Rectal smooth muscle tissue (tissue), 1 donor: Measurements from ENCODE around the gene ROCK1.
"Not testable (repeated sequence)": the region's sequence is repeated elsewhere in the genome, so short reads cannot be mapped to it uniquely, and the experiment has no call there.

ENCODE experiments used
- H3K27ac ChIP-seq: one replicate; pipeline ENCODE4 v1.7.0; 2013; ENCODE audit warnings: low read depth, low read length, inconsistent platforms
- H3K27me3 ChIP-seq: one replicate; pipeline ENCODE4 v1.7.0; 2013; ENCODE audit warnings: low read length; ENCODE audit not compliant: control insufficient read depth, insufficient read depth
- H3K36me3 ChIP-seq: one replicate; pipeline ENCODE4 v1.7.0; 2013; ENCODE audit warnings: low read length; ENCODE audit not compliant: control insufficient read depth, insufficient read depth
- H3K4me1 ChIP-seq: one replicate; pipeline ENCODE4 v1.7.0; 2013; ENCODE audit warnings: low read length; ENCODE audit not compliant: control insufficient read depth, insufficient read depth
- H3K4me3 ChIP-seq: one replicate; pipeline ENCODE4 v1.7.0; 2013; ENCODE audit warnings: low read length
- H3K9ac ChIP-seq: one replicate; pipeline ENCODE4 v1.7.0; 2013; ENCODE audit warnings: low read length

The ROCK1 gene

GRCh38 chr18:21018257-21018656 lies 93.4 kb downstream of the ROCK1 start:
- not testable (repeated sequence) for H3K9ac ChIP-seq, H3K4me3 ChIP-seq, H3K27me3 ChIP-seq, H3K4me1 ChIP-seq, H3K27ac ChIP-seq
- H3K36me3 ChIP-seq = peaks cover 11% of the 10 kb centered on the region

- no peaks in the 10 kb centered on the region for H3K4me1 ChIP-seq
- H3K36me3 ChIP-seq = peaks cover 19% of the 10 kb centered on the region
- no peak overlapping the region for H3K27ac ChIP-seq
- no peak overlapping the region for H3K4me3 ChIP-seq
- H3K9ac ChIP-seq = no peak overlapping the region
- H3K27me3 ChIP-seq = no peaks in the 10 kb centered on the region
These were observed 99.3 kb downstream of the ROCK1 start for GRCh38 chr18:21012308-21012707.

GRCh38 chr18:21004726-21005125 lies 106.9 kb downstream of the ROCK1 start:
- peaks cover 4% of the 10 kb centered on the region for H3K36me3 ChIP-seq
- H3K4me3 ChIP-seq = no peak overlapping the region
- H3K27ac ChIP-seq = no peak overlapping the region
- H3K27me3 ChIP-seq = no peaks in the 10 kb centered on the region
- no peaks in the 10 kb centered on the region for H3K4me1 ChIP-seq
- H3K9ac ChIP-seq = no peak overlapping the region

GRCh38 chr18:21000667-21001066 lies 110.9 kb downstream of the ROCK1 start:
- Histone ChIP-seq H3K27ac (no peak overlapping the region), H3K27me3 (no peaks in the 10 kb centered on the region), H3K9ac (no peak overlapping the region), H3K4me1 (no peaks in the 10 kb centered on the region), H3K4me3 (no peak overlapping the region), H3K36me3 (no peaks in the 10 kb centered on the region)

- Histone ChIP-seq H3K4me3 (no peak overlapping the region), H3K4me1 (no peaks in the 10 kb centered on the region), H3K27ac (no peak overlapping the region), H3K36me3 (no peaks in the 10 kb centered on the region), H3K9ac (no peak overlapping the region), H3K27me3 (no peaks in the 10 kb centered on the region)
These were observed 114.2 kb downstream of the ROCK1 start for GRCh38 chr18:20997371-20997770.

GRCh38 chr18:20996418-20996817 lies 115.2 kb downstream of the ROCK1 start:
- Histone ChIP-seq H3K9ac (no peak overlapping the region), H3K4me3 (no peak overlapping the region)

GRCh38 chr18:20988726-20989125 lies 122.9 kb downstream of the ROCK1 start:
- no peak overlapping the region for H3K9ac ChIP-seq
- peaks cover 10% of the 10 kb centered on the region for H3K36me3 ChIP-seq
- H3K4me3 ChIP-seq = no peak overlapping the region
- no peaks in the 10 kb centered on the region for H3K4me1 ChIP-seq
- no peak overlapping the region for H3K27ac ChIP-seq
- H3K27me3 ChIP-seq = no peaks in the 10 kb centered on the region

More at GRCh38 chr18:20996418-20996817, 115.2 kb downstream of the ROCK1 start:
- Histone ChIP-seq H3K27me3 (no peaks in the 10 kb centered on the region), H3K4me1 (no peaks in the 10 kb centered on the region), H3K36me3 (no peaks in the 10 kb centered on the region), H3K27ac (no peak overlapping the region)

GRCh38 chr18:20975077-20975476 lies 136.5 kb downstream of the ROCK1 start:
- H3K27ac ChIP-seq = no peak overlapping the region
- H3K36me3 ChIP-seq = peaks cover 6% of the 10 kb centered on the region
- H3K4me3 ChIP-seq = no peak overlapping the region
- no peak overlapping the region for H3K9ac ChIP-seq
- no peaks in the 10 kb centered on the region for H3K4me1 ChIP-seq
- no peaks in the 10 kb centered on the region for H3K27me3 ChIP-seq

GRCh38 chr18:20971886-20972267 lies 139.7 kb downstream of the ROCK1 start:
- no peak overlapping the region for H3K27ac ChIP-seq
- H3K27me3 ChIP-seq = no peaks in the 10 kb centered on the region
- no peak overlapping the region for H3K9ac ChIP-seq
- H3K4me3 ChIP-seq = no peak overlapping the region
- no peaks in the 10 kb centered on the region for H3K36me3 ChIP-seq
- no peaks in the 10 kb centered on the region for H3K4me1 ChIP-seq

- Histone ChIP-seq H3K9ac (no peak overlapping the region), H3K27me3 (no peaks in the 10 kb centered on the region), H3K4me3 (no peak overlapping the region), H3K36me3 (peaks cover 2% of the 10 kb centered on the region), H3K4me1 (no peaks in the 10 kb centered on the region), H3K27ac (no peak overlapping the region)
These were observed 144.8 kb downstream of the ROCK1 start for GRCh38 chr18:20966795-20967194.

GRCh38 chr18:20963027-20963426 lies 148.6 kb downstream of the ROCK1 start:
- Histone ChIP-seq H3K9ac (no peak overlapping the region), H3K27me3 (no peaks in the 10 kb centered on the region), H3K36me3 (peaks cover 4% of the 10 kb centered on the region), H3K4me3 (no peak overlapping the region), H3K27ac (no peak overlapping the region), H3K4me1 (no peaks in the 10 kb centered on the region)

- Histone ChIP-seq H3K4me3 (no peak overlapping the region), H3K4me1 (no peaks in the 10 kb centered on the region), H3K36me3 (peaks cover 4% of the 10 kb centered on the region), H3K27ac (no peak overlapping the region), H3K27me3 (no peaks in the 10 kb centered on the region), H3K9ac (no peak overlapping the region)
These were observed 150.9 kb downstream of the ROCK1 start for GRCh38 chr18:20960735-20961134.

GRCh38 chr18:20950827-20951226 lies 160.8 kb downstream of the ROCK1 start:
- not testable (repeated sequence) for H3K27ac ChIP-seq, H3K36me3 ChIP-seq, H3K4me1 ChIP-seq, H3K27me3 ChIP-seq, H3K9ac ChIP-seq, H3K4me3 ChIP-seq
